ENCODE data around the gene IFIT2. TPM values are rescaled to one million over a fixed set of nuclear protein-coding genes. Genes with fewer than 3 reads are reported as not detected.

The IFIT2 gene
- total RNA-seq, 1 experiment from 2014 or later = 1.0 TPM

- Histone ChIP-seq H3K79me2 (ENCODE audit: insufficient read depth, low read length) (no peaks in the 10 kb centered on the region), H3K27me3 (ENCODE audit: insufficient read depth, low read length) (no peaks in the 10 kb centered on the region), H3K27ac (ENCODE audit: low read depth, low read length) (no peak overlapping the region), H3K36me3 (ENCODE audit: control insufficient read depth in 1 of 2, insufficient read depth in 2 of 2, low read length in 2 of 2) (no peaks in the 10 kb centered on the region), H3K9me3 (ENCODE audit: control insufficient read depth in 1 of 2, insufficient read depth in 1 of 2, low read depth in 1 of 2, low read length in 2 of 2) (no peaks in the 10 kb centered on the region), H4K20me1 (ENCODE audit: insufficient read depth) (no peaks in the 10 kb centered on the region), H3K4me2 (ENCODE audit: low read length) (no peak overlapping the region), H3K9me2 (ENCODE audit: insufficient read depth) (no peaks in the 10 kb centered on the region), H3K4me3 (replicated peaks in 1 of 2; ENCODE audit: low read depth in 1 of 2, low read length in 2 of 2) (no peak overlapping the region), H3K9ac (ENCODE audit: low read length) (no peak overlapping the region), H2AFZ (ENCODE audit: low read depth, low read length, poor library complexity, severe bottlenecking) (no peak overlapping the region), H3K4me1 (ENCODE audit: control insufficient read depth in 1 of 2, insufficient read depth in 2 of 2, low read length in 2 of 2) (peaks cover 0 to 6% of the 10 kb centered on the region in 2 experiments; a peak in 2 of 4 replicates)
- no peak for ATAC-seq
- ChIA-PET CTCF (no interaction called here), POLR2A (no interaction called here), RAD21 (ENCODE audit: low non-redundant PET in 1 of 2, low total read pairs in 2 of 2, uncharacterized antibody in 2 of 2, unreplicated experiment in 2 of 2) (no interaction called here)
- no TSS peak for BruUV-seq (replicated peaks)
- intact Hi-C loops (cut with micrococcal nuclease) = no loop called here
- no peak for TF ChIP-seq CBX3 (IDR thresholded peaks at IDR 0.05; ENCODE audit: low read depth)
- TF ChIP-seq ELF1 (IDR thresholded peaks at IDR 0.05; ENCODE audit: borderline replicate concordance, low read depth) = no peak
- TF ChIP-seq, protein P1, sequence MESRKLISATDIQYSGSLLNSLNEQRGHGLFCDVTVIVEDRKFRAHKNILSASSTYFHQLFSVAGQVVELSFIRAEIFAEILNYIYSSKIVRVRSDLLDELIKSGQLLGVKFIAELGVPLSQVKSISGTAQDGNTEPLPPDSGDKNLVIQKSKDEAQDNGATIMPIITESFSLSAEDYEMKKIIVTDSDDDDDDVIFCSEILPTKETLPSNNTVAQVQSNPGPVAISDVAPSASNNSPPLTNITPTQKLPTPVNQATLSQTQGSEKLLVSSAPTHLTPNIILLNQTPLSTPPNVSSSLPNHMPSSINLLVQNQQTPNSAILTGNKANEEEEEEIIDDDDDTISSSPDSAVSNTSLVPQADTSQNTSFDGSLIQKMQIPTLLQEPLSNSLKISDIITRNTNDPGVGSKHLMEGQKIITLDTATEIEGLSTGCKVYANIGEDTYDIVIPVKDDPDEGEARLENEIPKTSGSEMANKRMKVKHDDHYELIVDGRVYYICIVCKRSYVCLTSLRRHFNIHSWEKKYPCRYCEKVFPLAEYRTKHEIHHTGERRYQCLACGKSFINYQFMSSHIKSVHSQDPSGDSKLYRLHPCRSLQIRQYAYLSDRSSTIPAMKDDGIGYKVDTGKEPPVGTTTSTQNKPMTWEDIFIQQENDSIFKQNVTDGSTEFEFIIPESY (IDR thresholded peaks at IDR 0.05; ENCODE audit: extremely low read depth, insufficient replicate concordance, low read length) = no peak
- no peak for TF ChIP-seq ATF3 (IDR thresholded peaks at IDR 0.05)
- no peak for TF ChIP-seq RAD21 (IDR thresholded peaks at IDR 0.05; ENCODE audit: low read depth)
- TF ChIP-seq ZFX (IDR thresholded peaks at IDR 0.05) = no peak
- TF ChIP-seq TCF7L2 (IDR thresholded peaks at IDR 0.05; ENCODE audit: borderline replicate concordance, extremely low read depth, insufficient read depth, insufficient read length) = no peak
- no peak for TF ChIP-seq YY1 (IDR thresholded peaks at IDR 0.05; ENCODE audit: extremely low read depth, insufficient replicate concordance, low read depth, low read length)
- no peak for TF ChIP-seq EGR1 (IDR thresholded peaks at IDR 0.05; ENCODE audit: low read depth)
- TF ChIP-seq FOSL1 (IDR thresholded peaks at IDR 0.05; ENCODE audit: low read depth) = no peak
- no peak for TF ChIP-seq SIN3A (IDR thresholded peaks at IDR 0.05; ENCODE audit: low read depth)
- TF ChIP-seq, protein P2, sequence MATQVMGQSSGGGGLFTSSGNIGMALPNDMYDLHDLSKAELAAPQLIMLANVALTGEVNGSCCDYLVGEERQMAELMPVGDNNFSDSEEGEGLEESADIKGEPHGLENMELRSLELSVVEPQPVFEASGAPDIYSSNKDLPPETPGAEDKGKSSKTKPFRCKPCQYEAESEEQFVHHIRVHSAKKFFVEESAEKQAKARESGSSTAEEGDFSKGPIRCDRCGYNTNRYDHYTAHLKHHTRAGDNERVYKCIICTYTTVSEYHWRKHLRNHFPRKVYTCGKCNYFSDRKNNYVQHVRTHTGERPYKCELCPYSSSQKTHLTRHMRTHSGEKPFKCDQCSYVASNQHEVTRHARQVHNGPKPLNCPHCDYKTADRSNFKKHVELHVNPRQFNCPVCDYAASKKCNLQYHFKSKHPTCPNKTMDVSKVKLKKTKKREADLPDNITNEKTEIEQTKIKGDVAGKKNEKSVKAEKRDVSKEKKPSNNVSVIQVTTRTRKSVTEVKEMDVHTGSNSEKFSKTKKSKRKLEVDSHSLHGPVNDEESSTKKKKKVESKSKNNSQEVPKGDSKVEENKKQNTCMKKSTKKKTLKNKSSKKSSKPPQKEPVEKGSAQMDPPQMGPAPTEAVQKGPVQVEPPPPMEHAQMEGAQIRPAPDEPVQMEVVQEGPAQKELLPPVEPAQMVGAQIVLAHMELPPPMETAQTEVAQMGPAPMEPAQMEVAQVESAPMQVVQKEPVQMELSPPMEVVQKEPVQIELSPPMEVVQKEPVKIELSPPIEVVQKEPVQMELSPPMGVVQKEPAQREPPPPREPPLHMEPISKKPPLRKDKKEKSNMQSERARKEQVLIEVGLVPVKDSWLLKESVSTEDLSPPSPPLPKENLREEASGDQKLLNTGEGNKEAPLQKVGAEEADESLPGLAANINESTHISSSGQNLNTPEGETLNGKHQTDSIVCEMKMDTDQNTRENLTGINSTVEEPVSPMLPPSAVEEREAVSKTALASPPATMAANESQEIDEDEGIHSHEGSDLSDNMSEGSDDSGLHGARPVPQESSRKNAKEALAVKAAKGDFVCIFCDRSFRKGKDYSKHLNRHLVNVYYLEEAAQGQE (IDR thresholded peaks at IDR 0.05; ENCODE audit: low read depth) = no peak
- no peak for TF ChIP-seq POLR2AphosphoS5 (IDR thresholded peaks at IDR 0.05; ENCODE audit: low read depth, low read length)
- TF ChIP-seq CTCF (IDR thresholded peaks at IDR 0.05 in 2 of 3, conservative IDR thresholded peaks at IDR 0.05 in 1 of 3; ENCODE audit: borderline replicate concordance in 1 of 3, insufficient read depth in 1 of 3, low read depth in 2 of 3, low read length in 2 of 3) = no peak
- no peak for TF ChIP-seq SP1 (IDR thresholded peaks at IDR 0.05; ENCODE audit: low read depth)
- no peak for TF ChIP-seq SRF (IDR thresholded peaks at IDR 0.05; ENCODE audit: low read depth)
- no peak for TF ChIP-seq EZH2 (IDR thresholded peaks at IDR 0.05)
- TF ChIP-seq JUND (IDR thresholded peaks at IDR 0.05) = no peak
- TF ChIP-seq, protein P3, sequence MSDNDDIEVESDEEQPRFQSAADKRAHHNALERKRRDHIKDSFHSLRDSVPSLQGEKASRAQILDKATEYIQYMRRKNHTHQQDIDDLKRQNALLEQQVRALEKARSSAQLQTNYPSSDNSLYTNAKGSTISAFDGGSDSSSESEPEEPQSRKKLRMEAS (IDR thresholded peaks at IDR 0.05) = no peak
- DNase-seq (ENCODE audit: low read depth, low spot score) = no peak
Observed at GRCh38 chr10:89307269-89307577, 5.4 kb downstream of the IFIT2 start.

Data from HCT116 (cell line).